Endodermal cell (in vitro differentiated cells): Measurements from ENCODE around the gene SCPEP1. TPM values are rescaled to one million over a fixed set of nuclear protein-coding genes. Genes with fewer than 3 reads are reported as not detected.

ENCODE experiments used
- DNase-seq: peaks from one replicate; pipeline ENCODE4 v3.0.0-alpha.2; 2017
- H3K27ac ChIP-seq: 2 replicates; pipeline ENCODE4 v1.5.1; 2013; ENCODE audit warnings: mild to moderate bottlenecking, low read depth, low read length, moderate library complexity
- H3K27me3 ChIP-seq: 2 replicates; pipeline ENCODE4 v1.6.1; 2013; ENCODE audit warnings: mild to moderate bottlenecking, low read length, moderate library complexity; ENCODE audit not compliant: insufficient read depth, control insufficient read depth, poor library complexity, severe bottlenecking
- H3K36me3 ChIP-seq: 2 replicates; pipeline ENCODE4 v1.7.0; 2013; ENCODE audit warnings: mild to moderate bottlenecking, low read length, moderate library complexity; ENCODE audit not compliant: control insufficient read depth, insufficient read depth
- H3K4me1 ChIP-seq: one replicate; pipeline ENCODE4 v1.7.0; 2013; ENCODE audit warnings: low read length; ENCODE audit not compliant: control insufficient read depth, insufficient read depth
- H3K4me3 ChIP-seq: 2 replicates; pipeline ENCODE4 v1.5.1; 2013; ENCODE audit warnings: mild to moderate bottlenecking, low read length, moderate library complexity
- H3K9ac ChIP-seq: 2 replicates; pipeline ENCODE4 v1.6.1; 2013; ENCODE audit warnings: mild to moderate bottlenecking, low read length, moderate library complexity; ENCODE audit not compliant: poor library complexity, severe bottlenecking; ENCODE audit errors: extremely low read depth
- H3K9me3 ChIP-seq: 2 replicates; pipeline ENCODE4 v1.6.1; 2013; ENCODE audit warnings: mild to moderate bottlenecking, low read length, moderate library complexity; ENCODE audit not compliant: control insufficient read depth
- H3K27ac Mint-ChIP-seq: 2 replicates; pipeline ENCODE4 v1.8.0; 2020; ENCODE audit warnings: mixed read lengths
- H3K27me3 Mint-ChIP-seq: 2 replicates; pipeline ENCODE4 v1.8.0; 2021; ENCODE audit warnings: mild to moderate bottlenecking, mixed read lengths; ENCODE audit not compliant: insufficient read depth
- H3K36me3 Mint-ChIP-seq: 2 replicates; pipeline ENCODE4 v1.8.0; 2020; ENCODE audit warnings: low read depth, mixed read lengths
- H3K4me1 Mint-ChIP-seq: 2 replicates; pipeline ENCODE4 v1.8.0; 2020; ENCODE audit warnings: mixed read lengths
- H3K4me3 Mint-ChIP-seq: 2 replicates; pipeline ENCODE4 v1.8.0; 2020; ENCODE audit warnings: mild to moderate bottlenecking, moderate library complexity, mixed read lengths
- H3K9me3 Mint-ChIP-seq: 2 replicates; pipeline ENCODE4 v1.8.0; 2020; ENCODE audit warnings: mild to moderate bottlenecking, mixed read lengths
- WGBS, 2 experiments: methylation state at CpG; one replicate each; pipeline versions ENCODE4 v1.1.5 to v1.1.7; 2013; ENCODE audit warnings: missing lambda C conversion rate in 2 of 2, mixed read lengths in 1 of 2; ENCODE audit not compliant: insufficient coverage in 1 of 2, insufficient read length in 1 of 2; 5-methylcytosine and 5-hydroxymethylcytosine counted together
- total RNA-seq, 2 donors: library from RNA; stranded (reverse); fragmentation: NEBNext Ultra II Directional in 1 of 2; extraction: Animal tissue kit (Norgen Biotek cat#: 25700) in 1 of 2; gene quantifications; 2 replicates in 1 of 2; 3 replicates in 1 of 2; pipeline ENCODE4 v1.2.1, GENCODE V29; 2021
- TF ChIP-seq, protein P1 (sequence below): fragments of 200-600 bp; sonication (generic); conservative IDR thresholded peaks from 2 replicates; pipeline ENCODE4 v1.5.0; 2021; ENCODE audit warnings: antibody characterized with exemption, mild to moderate bottlenecking

The SCPEP1 gene
- total RNA-seq, 2 donors from 2014 or later = 28.5 to 30.8 TPM

DNA sequence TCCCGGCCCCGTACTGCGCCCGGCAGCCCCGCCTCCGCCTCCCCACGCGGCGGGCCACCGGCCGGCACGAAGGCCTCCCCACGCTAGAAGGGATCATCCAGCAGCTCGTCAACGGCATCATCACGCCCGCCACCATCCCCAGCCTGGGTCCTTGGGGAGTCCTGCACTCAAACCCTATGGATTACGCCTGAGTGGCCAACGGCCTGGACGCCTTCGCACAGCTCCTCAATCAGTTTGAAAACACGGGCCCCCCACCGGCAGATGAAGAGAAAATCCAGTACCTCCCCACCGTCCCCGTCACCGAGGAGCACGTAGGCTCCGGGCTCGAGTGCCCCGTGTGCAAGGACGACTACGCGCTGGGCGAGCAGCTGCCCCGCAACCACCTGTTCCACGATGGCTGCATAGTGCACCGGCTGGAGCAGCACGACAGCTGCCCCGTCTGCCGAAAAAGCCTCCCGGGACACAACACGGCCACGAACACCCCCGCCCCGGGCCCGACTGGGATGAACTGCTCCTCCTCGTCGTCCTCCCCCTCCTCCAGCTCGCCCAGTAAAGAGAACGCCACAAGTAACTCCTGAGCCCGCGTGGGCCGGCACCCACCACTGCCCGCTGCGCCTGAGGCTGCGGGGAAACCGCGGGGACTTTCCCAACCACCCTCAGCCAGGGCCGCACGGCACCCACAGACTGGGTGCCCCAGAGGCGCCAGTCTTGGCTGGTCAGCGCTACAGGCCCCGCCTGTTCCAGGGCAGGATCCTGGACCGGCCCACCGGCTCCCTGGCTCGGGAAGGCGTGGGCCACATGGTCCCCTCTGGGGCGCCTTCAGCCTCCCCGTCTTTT lies 68.2 kb downstream of the SCPEP1 start:
- Mint-ChIP-seq H3K9me3 (no peaks in the 10 kb centered on the region), H3K36me3 (no peaks in the 10 kb centered on the region), H3K4me1 (no peaks in the 10 kb centered on the region), H3K27me3 (peaks cover 1% of the 10 kb centered on the region), H3K27ac (no peak overlapping the region), H3K4me3 (no peak overlapping the region)
- H3K36me3 ChIP-seq = no peaks in the 10 kb centered on the region
- no peaks in the 10 kb centered on the region for H3K27me3 ChIP-seq
- 94 to 96% methylated on average over 47 to 69 of the region's 69 CpGs for whole genome bisulfite sequencing, 2 experiments
- no peaks in the 10 kb centered on the region for H3K9me3 ChIP-seq
- DNase-seq = peak; percentile 54
- H3K9ac ChIP-seq = no peak overlapping the region
- no peaks in the 10 kb centered on the region for H3K4me1 ChIP-seq
- TF ChIP-seq, protein P1, sequence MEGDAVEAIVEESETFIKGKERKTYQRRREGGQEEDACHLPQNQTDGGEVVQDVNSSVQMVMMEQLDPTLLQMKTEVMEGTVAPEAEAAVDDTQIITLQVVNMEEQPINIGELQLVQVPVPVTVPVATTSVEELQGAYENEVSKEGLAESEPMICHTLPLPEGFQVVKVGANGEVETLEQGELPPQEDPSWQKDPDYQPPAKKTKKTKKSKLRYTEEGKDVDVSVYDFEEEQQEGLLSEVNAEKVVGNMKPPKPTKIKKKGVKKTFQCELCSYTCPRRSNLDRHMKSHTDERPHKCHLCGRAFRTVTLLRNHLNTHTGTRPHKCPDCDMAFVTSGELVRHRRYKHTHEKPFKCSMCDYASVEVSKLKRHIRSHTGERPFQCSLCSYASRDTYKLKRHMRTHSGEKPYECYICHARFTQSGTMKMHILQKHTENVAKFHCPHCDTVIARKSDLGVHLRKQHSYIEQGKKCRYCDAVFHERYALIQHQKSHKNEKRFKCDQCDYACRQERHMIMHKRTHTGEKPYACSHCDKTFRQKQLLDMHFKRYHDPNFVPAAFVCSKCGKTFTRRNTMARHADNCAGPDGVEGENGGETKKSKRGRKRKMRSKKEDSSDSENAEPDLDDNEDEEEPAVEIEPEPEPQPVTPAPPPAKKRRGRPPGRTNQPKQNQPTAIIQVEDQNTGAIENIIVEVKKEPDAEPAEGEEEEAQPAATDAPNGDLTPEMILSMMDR = no peak
- H3K4me3 ChIP-seq = no peak overlapping the region
- H3K27ac ChIP-seq = no peak overlapping the region

DNA sequence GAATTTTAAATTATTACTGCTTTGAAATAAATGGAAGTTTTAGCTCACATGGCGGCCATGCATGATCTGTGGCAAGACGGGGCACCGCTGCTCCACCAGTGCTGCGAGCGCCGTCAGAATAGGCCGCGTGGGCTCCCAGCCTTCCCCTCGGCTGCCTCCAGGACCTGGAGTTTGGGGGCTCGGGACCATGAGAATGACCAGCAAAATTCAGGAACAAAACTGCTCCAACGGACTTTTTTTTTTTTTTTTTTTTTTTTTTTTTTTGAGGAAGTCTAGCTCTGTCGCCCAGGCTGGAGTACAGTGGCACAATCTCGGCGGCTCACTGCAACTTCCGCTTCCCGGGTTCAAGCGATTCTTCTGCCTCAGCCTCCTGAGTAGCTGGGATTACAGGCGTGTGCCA lies 68.8 kb downstream of the SCPEP1 start:
- Histone ChIP-seq H3K9ac (no peak overlapping the region), H3K4me3 (no peak overlapping the region), H3K36me3 (no peaks in the 10 kb centered on the region), H3K4me1 (no peaks in the 10 kb centered on the region), H3K27me3 (no peaks in the 10 kb centered on the region), H3K9me3 (no peaks in the 10 kb centered on the region), H3K27ac (no peak overlapping the region)
- H3K36me3 Mint-ChIP-seq = no peaks in the 10 kb centered on the region
- H3K27me3 Mint-ChIP-seq = peaks cover 1% of the 10 kb centered on the region
- WGBS, 2 experiments = 90 to 96% methylated on average over 6 to 17 of the region's 18 CpGs
- H3K27ac Mint-ChIP-seq = no peak overlapping the region
- no peaks in the 10 kb centered on the region for H3K9me3 Mint-ChIP-seq
- DNase-seq = no peak
- H3K4me1 Mint-ChIP-seq = no peaks in the 10 kb centered on the region
- no peak overlapping the region for H3K4me3 Mint-ChIP-seq
- TF ChIP-seq, protein P1 = no peak

DNA sequence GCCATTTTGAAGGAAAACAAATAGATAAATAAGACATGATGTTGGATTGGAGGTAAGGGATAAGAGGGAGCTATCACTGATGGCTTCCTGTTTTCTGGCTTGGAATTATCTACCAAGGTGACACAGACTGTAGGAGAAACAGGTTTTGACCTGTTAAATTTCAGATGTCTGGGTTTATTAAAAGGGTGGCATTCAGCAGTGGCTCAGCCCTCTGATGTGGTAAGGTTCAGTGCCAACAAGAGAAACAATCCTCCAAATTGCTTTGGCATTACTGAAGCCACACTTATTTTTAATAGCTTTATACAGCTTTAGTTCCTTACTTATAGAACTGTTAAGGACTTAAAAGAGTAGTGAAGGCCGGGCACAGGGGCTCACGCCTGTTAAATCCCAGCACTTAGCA lies 70.2 kb downstream of the SCPEP1 start:
- Histone ChIP-seq H3K4me1 (no peaks in the 10 kb centered on the region), H3K4me3 (no peak overlapping the region), H3K9ac (no peak overlapping the region), H3K27ac (no peak overlapping the region), H3K27me3 (no peaks in the 10 kb centered on the region), H3K9me3 (no peaks in the 10 kb centered on the region), H3K36me3 (no peaks in the 10 kb centered on the region)
- Mint-ChIP-seq H3K9me3 (no peaks in the 10 kb centered on the region), H3K4me3 (no peak overlapping the region), H3K4me1 (peaks cover 4% of the 10 kb centered on the region), H3K36me3 (no peaks in the 10 kb centered on the region), H3K27ac (no peak overlapping the region), H3K27me3 (peaks cover 1% of the 10 kb centered on the region)
- DNase-seq = no peak
- WGBS, 2 experiments = 90 to 95% methylated on average over 2 of the region's 2 CpGs
- TF ChIP-seq, protein P1 = no peak
